ENCODE data around the gene ADARB2. TPM values are rescaled to one million over a fixed set of nuclear protein-coding genes. Genes with fewer than 3 reads are reported as not detected.

Gene ADARB2
- total and polyA plus RNA-seq, 10 of the 15 experiments (the other 5 are each of a cell fraction or from before 2014, with no cell fraction given): 0.02 to 4.1 (median 0.76) TPM

DNA sequence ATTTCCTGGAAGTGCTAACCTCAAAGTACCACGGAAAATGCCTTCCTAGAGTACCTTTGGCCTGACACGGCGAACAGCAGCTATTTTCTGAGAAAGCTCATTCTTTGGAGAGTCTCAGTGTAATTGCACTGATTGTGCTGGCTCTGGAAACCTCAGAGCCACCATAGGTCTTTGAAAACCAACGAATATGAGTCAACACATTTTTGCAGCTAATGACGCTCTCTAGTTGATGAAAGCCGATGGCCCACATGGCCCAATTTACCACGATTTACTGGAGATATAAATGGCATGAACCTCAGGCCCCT lies 187.1 kb downstream of the ADARB2 start (continued):
- TF ChIP-seq SMC3 (IDR thresholded peaks at IDR 0.05; ENCODE audit: borderline replicate concordance, low read length) (no peak), RFX5 (IDR thresholded peaks at IDR 0.05; ENCODE audit: low read depth, low read length) (no peak), STAT3 (IDR thresholded peaks at IDR 0.05; ENCODE audit: low read depth, low read length) (no peak), ZNF622 (IDR thresholded peaks at IDR 0.05) (no peak), CHD4 (IDR thresholded peaks at IDR 0.05) (no peak), RELA (IDR thresholded peaks at IDR 0.05; ENCODE audit: borderline replicate concordance, partially characterized antibody) (no peak)
- TF ChIP-seq, protein P1, sequence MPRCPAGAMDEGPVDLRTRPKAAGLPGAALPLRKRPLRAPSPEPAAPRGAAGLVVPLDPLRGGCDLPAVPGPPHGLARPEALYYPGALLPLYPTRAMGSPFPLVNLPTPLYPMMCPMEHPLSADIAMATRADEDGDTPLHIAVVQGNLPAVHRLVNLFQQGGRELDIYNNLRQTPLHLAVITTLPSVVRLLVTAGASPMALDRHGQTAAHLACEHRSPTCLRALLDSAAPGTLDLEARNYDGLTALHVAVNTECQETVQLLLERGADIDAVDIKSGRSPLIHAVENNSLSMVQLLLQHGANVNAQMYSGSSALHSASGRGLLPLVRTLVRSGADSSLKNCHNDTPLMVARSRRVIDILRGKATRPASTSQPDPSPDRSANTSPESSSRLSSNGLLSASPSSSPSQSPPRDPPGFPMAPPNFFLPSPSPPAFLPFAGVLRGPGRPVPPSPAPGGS (IDR thresholded peaks at IDR 0.05; ENCODE audit: borderline replicate concordance, insufficient read depth, low read depth, low read length, poor library complexity, severe bottlenecking): no peak
- TF ChIP-seq, protein P2, sequence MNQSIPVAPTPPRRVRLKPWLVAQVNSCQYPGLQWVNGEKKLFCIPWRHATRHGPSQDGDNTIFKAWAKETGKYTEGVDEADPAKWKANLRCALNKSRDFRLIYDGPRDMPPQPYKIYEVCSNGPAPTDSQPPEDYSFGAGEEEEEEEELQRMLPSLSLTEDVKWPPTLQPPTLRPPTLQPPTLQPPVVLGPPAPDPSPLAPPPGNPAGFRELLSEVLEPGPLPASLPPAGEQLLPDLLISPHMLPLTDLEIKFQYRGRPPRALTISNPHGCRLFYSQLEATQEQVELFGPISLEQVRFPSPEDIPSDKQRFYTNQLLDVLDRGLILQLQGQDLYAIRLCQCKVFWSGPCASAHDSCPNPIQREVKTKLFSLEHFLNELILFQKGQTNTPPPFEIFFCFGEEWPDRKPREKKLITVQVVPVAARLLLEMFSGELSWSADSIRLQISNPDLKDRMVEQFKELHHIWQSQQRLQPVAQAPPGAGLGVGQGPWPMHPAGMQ (IDR thresholded peaks at IDR 0.05; ENCODE audit: borderline replicate concordance): no peak

DNA sequence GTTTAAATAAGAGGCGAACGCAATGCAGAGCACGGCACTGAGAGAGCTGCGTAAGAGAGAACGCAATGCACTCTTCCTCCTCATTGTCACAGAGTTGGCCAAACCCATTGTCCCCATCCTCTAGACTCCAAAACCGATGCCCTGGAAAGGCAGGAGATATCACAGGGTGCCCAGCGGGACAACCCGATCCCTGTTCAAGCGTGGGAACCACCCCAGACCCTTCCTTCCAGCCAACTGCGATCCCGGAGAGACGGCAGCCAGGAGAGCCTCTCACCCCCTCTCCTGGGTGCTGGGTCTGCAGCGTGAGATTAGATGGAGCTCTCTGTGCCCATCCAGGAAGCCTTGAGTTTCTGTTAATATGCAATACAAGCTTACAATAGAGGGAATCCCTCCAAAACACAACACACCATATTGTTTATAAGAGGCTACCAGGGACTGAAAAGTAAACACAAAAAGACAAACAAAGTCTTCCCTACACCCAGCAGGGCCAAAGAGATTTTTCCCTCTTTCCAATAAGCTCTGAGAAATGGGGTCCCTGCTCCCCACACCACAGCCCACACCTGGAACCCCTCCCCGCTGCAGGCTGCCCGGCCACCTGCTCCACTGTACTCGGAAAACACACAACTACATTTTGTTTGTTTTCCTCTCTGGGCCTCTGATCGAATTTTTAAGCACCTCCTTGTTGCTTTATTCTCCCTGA lies 187.6 kb downstream of the ADARB2 start:
- H3K79me2 ChIP-seq (ENCODE audit: control insufficient read depth, insufficient read depth, low read length): no peaks in the 10 kb centered on the region
- in situ Hi-C loops (cut with MboI): no loop called here
- 50% methylated on average over 17 of the region's 17 CpGs for WGBS (ENCODE audit: insufficient coverage, insufficient replicate concordance, low lambda C conversion rate, missing lambda C conversion rate)
- no peaks in the 10 kb centered on the region for H3K36me3 ChIP-seq (ENCODE audit: control insufficient read depth in 2 of 2, insufficient read depth in 2 of 2, low read length in 1 of 2)
- ChIA-PET SMC1A (ENCODE audit: uncharacterized antibody, unreplicated experiment) (interaction anchor here (0.7 kb wide), 1 partner anchor 189 kb away, joined by 3 read pairs; no protein-coding TSS in a partner anchor), CTCF (no interaction called here), POLR2A (no interaction called here), RAD21 (ENCODE audit: unreplicated experiment) (no interaction called here)
- no peak overlapping the region for H3K27ac ChIP-seq (ENCODE audit: control insufficient read depth, insufficient read depth)
- no TSS peak for BruUV-seq (replicated peaks)
- DNase-seq (ENCODE audit: low read depth, low spot score) (no peak), FAIRE-seq (no peak), ATAC-seq (no peak)
- no peak overlapping the region for H3K4me2 ChIP-seq (ENCODE audit: control insufficient read depth, insufficient read depth)
- no peaks in the 10 kb centered on the region for H3K27me3 ChIP-seq (replicated peaks in 1 of 2; ENCODE audit: control insufficient read depth in 2 of 2, insufficient read depth in 2 of 2, low read length in 1 of 2)
- intact Hi-C loops (cut with micrococcal nuclease; ENCODE audit: unreplicated experiment): no loop called here
- no peak overlapping the region for H3K4me3 ChIP-seq
- H2AFZ ChIP-seq (ENCODE audit: control insufficient read depth, low read depth, low read length): no peak overlapping the region
- no peaks in the 10 kb centered on the region; the same call in 2 of the 3 replicates for H3K9me3 ChIP-seq (replicated peaks; ENCODE audit: control insufficient read depth, insufficient read depth, low read length)
- H3K9ac ChIP-seq (ENCODE audit: control insufficient read depth, insufficient read depth, low read length): no peak overlapping the region
- peaks cover 7% of the 10 kb centered on the region for H3K4me1 ChIP-seq (ENCODE audit: control insufficient read depth, insufficient read depth, low read length)
- H4K20me1 ChIP-seq (ENCODE audit: control insufficient read depth, insufficient read depth): no peaks in the 10 kb centered on the region
- TF ChIP-seq, protein P3, sequence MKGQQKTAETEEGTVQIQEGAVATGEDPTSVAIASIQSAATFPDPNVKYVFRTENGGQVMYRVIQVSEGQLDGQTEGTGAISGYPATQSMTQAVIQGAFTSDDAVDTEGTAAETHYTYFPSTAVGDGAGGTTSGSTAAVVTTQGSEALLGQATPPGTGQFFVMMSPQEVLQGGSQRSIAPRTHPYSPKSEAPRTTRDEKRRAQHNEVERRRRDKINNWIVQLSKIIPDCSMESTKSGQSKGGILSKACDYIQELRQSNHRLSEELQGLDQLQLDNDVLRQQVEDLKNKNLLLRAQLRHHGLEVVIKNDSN (IDR thresholded peaks at IDR 0.05; ENCODE audit: borderline replicate concordance, extremely low read length, insufficient read depth, low read depth, low read length): no peak
- TF ChIP-seq CREM (IDR thresholded peaks at IDR 0.05; ENCODE audit: low read depth) (no peak), MEF2A (IDR thresholded peaks at IDR 0.05; ENCODE audit: insufficient read depth, low read depth, low read length) (no peak), RAD21 (IDR thresholded peaks at IDR 0.05; ENCODE audit: insufficient read depth, low read depth, low read length) (no peak), SUPT20H (IDR thresholded peaks at IDR 0.05; ENCODE audit: borderline replicate concordance, control insufficient read depth, low read depth, low read length) (no peak)
- TF ChIP-seq, protein P4, sequence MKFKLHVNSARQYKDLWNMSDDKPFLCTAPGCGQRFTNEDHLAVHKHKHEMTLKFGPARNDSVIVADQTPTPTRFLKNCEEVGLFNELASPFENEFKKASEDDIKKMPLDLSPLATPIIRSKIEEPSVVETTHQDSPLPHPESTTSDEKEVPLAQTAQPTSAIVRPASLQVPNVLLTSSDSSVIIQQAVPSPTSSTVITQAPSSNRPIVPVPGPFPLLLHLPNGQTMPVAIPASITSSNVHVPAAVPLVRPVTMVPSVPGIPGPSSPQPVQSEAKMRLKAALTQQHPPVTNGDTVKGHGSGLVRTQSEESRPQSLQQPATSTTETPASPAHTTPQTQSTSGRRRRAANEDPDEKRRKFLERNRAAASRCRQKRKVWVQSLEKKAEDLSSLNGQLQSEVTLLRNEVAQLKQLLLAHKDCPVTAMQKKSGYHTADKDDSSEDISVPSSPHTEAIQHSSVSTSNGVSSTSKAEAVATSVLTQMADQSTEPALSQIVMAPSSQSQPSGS (IDR thresholded peaks at IDR 0.05; ENCODE audit: low read length): no peak
- TF ChIP-seq, protein P5, sequence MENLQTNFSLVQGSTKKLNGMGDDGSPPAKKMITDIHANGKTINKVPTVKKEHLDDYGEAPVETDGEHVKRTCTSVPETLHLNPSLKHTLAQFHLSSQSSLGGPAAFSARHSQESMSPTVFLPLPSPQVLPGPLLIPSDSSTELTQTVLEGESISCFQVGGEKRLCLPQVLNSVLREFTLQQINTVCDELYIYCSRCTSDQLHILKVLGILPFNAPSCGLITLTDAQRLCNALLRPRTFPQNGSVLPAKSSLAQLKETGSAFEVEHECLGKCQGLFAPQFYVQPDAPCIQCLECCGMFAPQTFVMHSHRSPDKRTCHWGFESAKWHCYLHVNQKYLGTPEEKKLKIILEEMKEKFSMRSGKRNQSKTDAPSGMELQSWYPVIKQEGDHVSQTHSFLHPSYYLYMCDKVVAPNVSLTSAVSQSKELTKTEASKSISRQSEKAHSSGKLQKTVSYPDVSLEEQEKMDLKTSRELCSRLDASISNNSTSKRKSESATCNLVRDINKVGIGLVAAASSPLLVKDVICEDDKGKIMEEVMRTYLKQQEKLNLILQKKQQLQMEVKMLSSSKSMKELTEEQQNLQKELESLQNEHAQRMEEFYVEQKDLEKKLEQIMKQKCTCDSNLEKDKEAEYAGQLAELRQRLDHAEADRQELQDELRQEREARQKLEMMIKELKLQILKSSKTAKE (IDR thresholded peaks at IDR 0.05; ENCODE audit: low read depth, poor library complexity, severe bottlenecking): no peak

Measured in GM12878 (cell line).